Neuron (in vitro differentiated cells): ENCODE data around the gene NTF4.
"Not testable (repeated sequence)": the region's sequence is repeated elsewhere in the genome, so short reads cannot be mapped to it uniquely, and the experiment has no call there.

Experiments used
- H2AFZ ChIP-seq: one replicate; pipeline ENCODE4 v1.6.1; 2013; ENCODE audit warnings: low read depth, mild to moderate bottlenecking, inconsistent platforms, low read length, moderate library complexity
- H3K27me3 ChIP-seq: one replicate; pipeline ENCODE4 v1.6.1; 2013; ENCODE audit warnings: low read length; ENCODE audit not compliant: insufficient read depth
- H3K36me3 ChIP-seq: one replicate; pipeline ENCODE4 v1.6.1; 2013; ENCODE audit warnings: low read length; ENCODE audit not compliant: insufficient read depth
- H3K4me1 ChIP-seq: one replicate; pipeline ENCODE4 v1.6.1; 2013; ENCODE audit warnings: low read length; ENCODE audit not compliant: insufficient read depth
- H3K4me3 ChIP-seq: 2 replicates; pipeline ENCODE4 v1.5.1; 2013; ENCODE audit warnings: mild to moderate bottlenecking, low read length, moderate library complexity
- H3K9me3 ChIP-seq: one replicate; pipeline ENCODE4 v1.6.1; 2013; ENCODE audit warnings: low read length

Gene NTF4

GRCh38 chr19:49018388-49019241 is 46.0 kb downstream of the NTF4 start:
- H3K27me3 ChIP-seq, H2AFZ ChIP-seq, H3K4me1 ChIP-seq, H3K4me3 ChIP-seq: not testable (repeated sequence)
- Histone ChIP-seq H3K9me3 (peaks cover 16% of the 10 kb centered on the region), H3K36me3 (peaks cover 34% of the 10 kb centered on the region)

GRCh38 chr19:49017666-49018351 is 46.8 kb downstream of the NTF4 start:
- Histone ChIP-seq H3K27me3 (no peaks in the 10 kb centered on the region), H2AFZ (no peak overlapping the region), H3K9me3 (peaks cover 16% of the 10 kb centered on the region), H3K4me3 (no peak overlapping the region), H3K4me1 (peaks cover 3% of the 10 kb centered on the region), H3K36me3 (peaks cover 34% of the 10 kb centered on the region)

GRCh38 chr19:49017041-49017665 is 47.5 kb downstream of the NTF4 start, which contains the start of gene LHB:
TSS of gene LHB (minus strand) at chr19:49017091. CDS start at chr19:49017081, 10 bp downstream.
- H3K9me3 ChIP-seq = peaks cover 16% of the 10 kb centered on the region
- H3K27me3 ChIP-seq = no peaks in the 10 kb centered on the region
- H3K4me3 ChIP-seq = no peak within 1 kb of the TSS
- H3K4me1 ChIP-seq = peaks cover 3% of the 10 kb centered on the region
- H3K36me3 ChIP-seq = peaks cover 40% of the 10 kb centered on the region
- H2AFZ ChIP-seq = no peak within 1 kb of the TSS

GRCh38 chr19:49016067-49016839 is 48.4 kb downstream of the NTF4 start:
- H2AFZ ChIP-seq = no peak overlapping the region
- H3K36me3 ChIP-seq = peaks cover 48% of the 10 kb centered on the region
- H3K4me1 ChIP-seq = peaks cover 3% of the 10 kb centered on the region

GRCh38 chr19:49014870-49015255 is 49.8 kb downstream of the NTF4 start:
- H3K36me3 ChIP-seq = peaks cover 61% of the 10 kb centered on the region
- no peaks in the 10 kb centered on the region for H3K27me3 ChIP-seq
- peaks cover 16% of the 10 kb centered on the region for H3K9me3 ChIP-seq

More at GRCh38 chr19:49016067-49016839, 48.4 kb downstream of the NTF4 start:
- no peak overlapping the region for H3K4me3 ChIP-seq
- no peaks in the 10 kb centered on the region for H3K27me3 ChIP-seq
- H3K9me3 ChIP-seq = peaks cover 16% of the 10 kb centered on the region

GRCh38 chr19:49014123-49014869 is 50.3 kb downstream of the NTF4 start:
- H2AFZ ChIP-seq = no peak overlapping the region
- no peaks in the 10 kb centered on the region for H3K4me1 ChIP-seq
- peaks cover 65% of the 10 kb centered on the region for H3K36me3 ChIP-seq
- H3K27me3 ChIP-seq = no peaks in the 10 kb centered on the region
- H3K4me3 ChIP-seq = no peak overlapping the region
- peaks cover 16% of the 10 kb centered on the region for H3K9me3 ChIP-seq

More at GRCh38 chr19:49014870-49015255, 49.8 kb downstream of the NTF4 start:
- H3K4me1 ChIP-seq = no peaks in the 10 kb centered on the region
- H3K4me3 ChIP-seq = no peak overlapping the region
- no peak overlapping the region for H2AFZ ChIP-seq

GRCh38 chr19:49011194-49011593 is 53.4 kb downstream of the NTF4 start:
- Histone ChIP-seq H2AFZ (no peak overlapping the region), H3K27me3 (no peaks in the 10 kb centered on the region), H3K9me3 (peaks cover 5% of the 10 kb centered on the region), H3K4me3 (no peak overlapping the region), H3K36me3 (peaks cover 69% of the 10 kb centered on the region), H3K4me1 (no peaks in the 10 kb centered on the region)
